ENCODE data around the gene NAT9.

The NAT9 gene

GRCh38 chr17:74796866-74797265 is 20.7 kb upstream of the NAT9 start:
- no peaks in the 10 kb centered on the region for H3K4me1 ChIP-seq (ENCODE audit: control insufficient read depth, insufficient read depth, low read length)
- no peak overlapping the region for H3K4me3 ChIP-seq (ENCODE audit: low read depth, low read length)
- H3K27ac ChIP-seq (ENCODE audit: extremely low read depth, low read depth, low read length): no peak overlapping the region
- H3K36me3 ChIP-seq (ENCODE audit: control insufficient read depth in 2 of 2, insufficient read depth in 1 of 2, low read length in 2 of 2): peaks cover 0 to 95% of the 10 kb centered on the region in 2 experiments; a peak in 2 of 3 replicates
- TF ChIP-seq MYNN (tag by site-specific recombination; IDR thresholded peaks at IDR 0.05; ENCODE audit: borderline replicate concordance): no peak
- TF ChIP-seq ZNF175 (tag by site-specific recombination; IDR thresholded peaks at IDR 0.05): no peak
- no peak for TF ChIP-seq ZNF768 (tag by site-specific recombination; IDR thresholded peaks at IDR 0.05)
- TF ChIP-seq ZNF747 (tag by site-specific recombination; IDR thresholded peaks at IDR 0.05): no peak
- no peak for TF ChIP-seq ZNF202 (tag by site-specific recombination; IDR thresholded peaks at IDR 0.05; ENCODE audit: borderline replicate concordance)
- no peak for TF ChIP-seq SETDB1 (IDR thresholded peaks at IDR 0.05; ENCODE audit: insufficient read length, low read length)
- TF ChIP-seq ZNF571 (tag by site-specific recombination; IDR thresholded peaks at IDR 0.05): no peak
- no peak for TF ChIP-seq REST (tag by site-specific recombination; IDR thresholded peaks at IDR 0.05)
- TF ChIP-seq ZNF658 (tag by site-specific recombination; IDR thresholded peaks at IDR 0.05): no peak
- TF ChIP-seq BCL11B (tag by site-specific recombination; IDR thresholded peaks at IDR 0.05; ENCODE audit: low read depth): no peak
- no peak for TF ChIP-seq ZBTB21 (tag by site-specific recombination; IDR thresholded peaks at IDR 0.05)
- TF ChIP-seq ZNF2 (tag by site-specific recombination; IDR thresholded peaks at IDR 0.05): no peak
- no peak for TF ChIP-seq KLF8 (tag by site-specific recombination; IDR thresholded peaks at IDR 0.05)
- no peak for TF ChIP-seq ZNF184 (tag by site-specific recombination; IDR thresholded peaks at IDR 0.05)
- no peak for TF ChIP-seq ZNF362 (tag by site-specific recombination; IDR thresholded peaks at IDR 0.05)
- TF ChIP-seq BCL11A (tag by site-specific recombination; IDR thresholded peaks at IDR 0.05; ENCODE audit: low read depth): no peak
- no peak for TF ChIP-seq ZBTB17 (tag by site-specific recombination; IDR thresholded peaks at IDR 0.05)
- ChIA-PET CTCF (interaction anchor here (10.9 kb wide), 1 partner anchor 64 kb away, joined by 338 read pairs; the partner anchor contains the start of gene GRIN2C), POLR2A (no interaction called here)
- H3K9me3 ChIP-seq (ENCODE audit: control insufficient read depth, insufficient read depth, low read depth, low read length): no peaks in the 10 kb centered on the region

- Histone ChIP-seq H3K9me3 (ENCODE audit: control insufficient read depth, insufficient read depth, low read depth, low read length) (no peaks in the 10 kb centered on the region), H3K36me3 (ENCODE audit: control insufficient read depth in 2 of 2, insufficient read depth in 1 of 2, low read length in 2 of 2) (peaks cover 0 to 88% of the 10 kb centered on the region in 2 experiments; a peak in 2 of 3 replicates), H3K27ac (ENCODE audit: extremely low read depth, low read depth, low read length) (no peak overlapping the region), H3K4me1 (ENCODE audit: control insufficient read depth, insufficient read depth, low read length) (no peaks in the 10 kb centered on the region), H3K4me3 (ENCODE audit: low read depth, low read length) (no peak overlapping the region)
- ChIA-PET POLR2A (no interaction called here), CTCF (interaction anchor here (0.5 to 10.9 kb wide), 4 partner anchors 51 to 161 kb away, joined by 3 to 338 read pairs (median 4); partner anchors contain the start of gene GRIN2C)
- TF ChIP-seq ZNF404 (tag by site-specific recombination; IDR thresholded peaks at IDR 0.05) (no peak), PRDM10 (tag by site-specific recombination; IDR thresholded peaks at IDR 0.05) (no peak), ZNF19 (tag by site-specific recombination; IDR thresholded peaks at IDR 0.05; ENCODE audit: low read depth) (no peak), ZNF221 (tag by site-specific recombination; IDR thresholded peaks at IDR 0.05; ENCODE audit: borderline replicate concordance) (no peak)
These were observed 20.1 kb upstream of the NAT9 start for GRCh38 chr17:74796211-74796610.
